Sciatic nerve (tissue), 2 donors: ENCODE data around the gene ALK. TPM values are rescaled to one million over a fixed set of nuclear protein-coding genes. Genes with fewer than 3 reads are reported as not detected.

Experiments used
- ATAC-seq: fragments of 200-7000 bp; cut with Tn5 transposase; one replicate; pipeline ENCODE4 v1.9.1; 2020; ENCODE audit warnings: mild to moderate bottlenecking, moderate library complexity
- DNase-seq: peaks from one replicate; pipeline ENCODE4 v3.0.0-alpha.2; 2020; ENCODE audit warnings: low spot score
- intact Hi-C: fragments of 100-400 bp; cut with DNase I; formaldehyde crosslinking; loops from one replicate; pipeline ENCODE4 v1.14.2; 2022
- total RNA-seq: library from RNA; stranded (reverse); fragmentation: NEBNext Ultra II Directional; extraction: Animal tissue kit (Norgen Biotek cat#: 25700); gene quantifications from one replicate; pipeline ENCODE4 v1.2.1, GENCODE V29; 2021
- donor health status: DM: no; HTN: no; CAD: no.
- donor health status: DM: no; HTN: no; CAD: no.

The ALK gene
- total RNA-seq, 1 donor from 2014 or later: 0.18 TPM

DNA sequence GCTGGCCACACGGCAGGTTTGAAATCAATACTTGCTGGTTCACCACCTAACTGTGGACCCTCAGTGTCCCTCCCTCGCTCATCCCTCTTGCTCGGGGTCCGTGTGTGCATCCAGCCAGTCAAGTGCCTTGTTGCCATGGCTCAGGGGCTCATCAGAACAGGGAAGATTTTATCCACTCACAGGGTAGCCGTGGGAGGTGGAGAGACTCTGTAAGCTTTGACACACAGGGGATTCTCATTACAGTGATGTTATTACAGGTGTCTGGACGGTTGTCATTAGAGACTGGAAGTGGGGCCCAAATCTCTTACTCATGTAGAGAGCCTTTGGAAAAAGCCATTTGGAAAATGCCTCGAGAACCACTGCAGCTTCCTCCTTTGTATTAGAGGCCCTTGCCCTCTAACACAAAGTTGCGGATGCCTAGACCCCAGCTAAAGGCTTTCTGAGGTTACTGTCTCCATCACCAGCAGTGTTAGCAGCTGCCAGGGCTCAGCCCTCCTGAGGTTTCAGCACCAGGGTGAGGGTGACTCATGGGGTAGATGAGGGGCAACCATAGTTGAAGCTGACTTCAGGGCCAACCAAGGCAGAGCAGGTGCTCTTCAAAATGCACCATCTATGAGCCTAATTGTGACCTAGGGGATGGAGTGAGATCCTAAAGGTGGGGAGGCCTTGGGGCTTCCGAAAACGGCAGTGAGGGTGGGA, 610.6 kb downstream of the ALK start:
- DNase-seq (no peak), ATAC-seq (peak; percentile 76)
- intact Hi-C loops: no loop called here

DNA sequence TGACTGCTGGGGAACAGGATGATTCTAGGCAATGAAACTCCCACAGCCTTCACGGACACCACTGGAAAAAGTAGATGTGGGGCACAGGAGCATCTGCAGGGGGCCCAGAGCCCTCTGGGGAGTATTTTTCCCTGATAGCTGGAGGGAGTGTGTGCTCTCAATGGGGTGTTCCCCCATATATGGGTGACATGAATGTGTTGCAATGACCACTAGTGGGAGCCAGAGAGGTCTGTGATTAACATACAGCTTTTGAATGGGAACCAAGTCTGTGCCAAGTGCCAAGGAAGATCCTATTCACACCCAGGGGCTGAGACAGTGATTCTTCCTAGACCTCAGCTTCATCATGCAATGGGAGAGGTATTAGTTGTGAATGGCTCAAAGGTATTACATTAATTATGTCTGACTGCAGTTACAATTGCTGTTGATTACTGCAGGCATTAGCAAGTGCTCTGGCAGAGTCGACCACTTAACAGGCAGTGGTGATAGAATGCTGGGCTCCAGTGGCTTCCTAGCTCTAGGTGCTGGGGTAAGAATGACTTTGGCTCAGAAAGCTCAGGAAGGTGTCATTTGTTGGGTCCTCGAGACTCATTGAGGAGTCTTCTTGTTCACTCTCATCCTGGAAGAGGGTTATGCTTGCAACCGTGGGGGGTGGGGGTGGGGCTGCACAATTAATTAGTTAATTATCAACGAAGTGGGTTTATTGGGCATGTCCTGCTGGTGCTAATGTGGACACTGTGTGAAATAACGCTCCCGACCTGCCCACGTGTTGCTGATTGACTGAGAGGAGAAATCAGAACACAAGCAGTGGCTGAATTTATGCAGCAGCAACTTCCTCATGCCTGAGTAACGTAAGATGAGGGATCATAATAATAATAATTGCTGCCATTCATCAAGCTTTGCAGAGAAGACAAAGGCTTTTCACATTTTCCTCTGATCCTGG, 612.0 kb downstream of the ALK start:
- peak; percentile 53 for ATAC-seq
- intact Hi-C loops: no loop called here
- no peak for DNase-seq

DNA sequence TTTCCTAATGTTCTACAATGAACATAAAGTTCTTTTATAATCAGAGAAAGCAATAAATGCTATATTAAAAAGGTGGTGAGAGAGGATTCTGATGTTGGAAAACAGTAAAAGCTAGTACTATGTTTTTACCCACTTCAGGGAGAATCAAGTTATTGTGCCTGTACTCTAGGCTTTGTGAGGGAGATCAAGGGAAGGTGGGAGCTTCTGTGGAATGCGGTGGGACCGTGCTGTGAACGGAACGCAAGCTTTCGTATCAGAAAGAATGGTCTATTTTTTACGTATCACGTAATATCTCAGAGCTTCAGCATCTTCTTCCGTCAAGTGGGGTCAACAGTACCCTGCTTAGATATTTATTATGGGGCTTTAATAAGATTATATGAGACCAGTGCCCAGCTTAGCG, 613.0 kb downstream of the ALK start:
- ATAC-seq (no peak), DNase-seq (no peak)
- intact Hi-C loops: no loop called here

DNA sequence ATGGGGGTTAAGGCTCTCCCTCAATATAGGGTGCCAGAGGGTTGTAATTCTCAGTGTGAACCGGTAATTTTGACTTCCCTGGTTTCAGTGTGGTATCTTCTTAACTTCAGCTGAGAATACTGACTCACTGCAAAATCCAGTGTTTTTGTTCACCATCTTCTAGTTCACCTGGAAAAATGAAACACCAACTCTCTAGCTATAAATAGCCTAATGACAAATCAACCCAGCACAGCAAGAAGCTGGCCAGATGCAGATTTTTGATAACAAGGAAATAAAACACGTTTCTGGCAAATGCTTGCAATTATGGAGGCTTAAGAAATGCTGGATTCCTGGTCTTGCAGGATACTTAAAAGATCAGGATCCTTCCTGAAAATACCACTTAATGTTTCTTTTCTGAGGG, 613.9 kb downstream of the ALK start:
- intact Hi-C loops: no loop called here
- no peak for DNase-seq
- no peak for ATAC-seq

DNA sequence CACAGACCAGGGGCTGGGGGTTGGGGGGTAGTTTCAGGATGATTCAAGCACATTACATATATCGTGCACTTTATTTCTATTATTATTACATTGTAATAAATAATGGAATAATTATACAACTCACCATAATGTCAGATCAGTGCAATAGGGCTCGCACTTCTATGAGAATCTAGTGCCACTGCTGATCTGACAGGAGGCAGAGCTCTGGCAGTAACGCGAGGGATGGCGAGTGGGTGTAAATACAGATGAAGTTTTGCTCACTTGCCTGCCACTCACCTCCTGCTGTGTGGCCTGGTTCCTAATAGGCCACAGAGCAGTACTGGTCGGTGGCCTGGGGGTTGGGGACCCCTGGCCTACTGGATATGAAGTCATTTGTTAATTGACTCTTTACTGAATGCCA, 615.6 kb downstream of the ALK start:
- no peak for DNase-seq
- ATAC-seq: no peak
- intact Hi-C loops: no loop called here

DNA sequence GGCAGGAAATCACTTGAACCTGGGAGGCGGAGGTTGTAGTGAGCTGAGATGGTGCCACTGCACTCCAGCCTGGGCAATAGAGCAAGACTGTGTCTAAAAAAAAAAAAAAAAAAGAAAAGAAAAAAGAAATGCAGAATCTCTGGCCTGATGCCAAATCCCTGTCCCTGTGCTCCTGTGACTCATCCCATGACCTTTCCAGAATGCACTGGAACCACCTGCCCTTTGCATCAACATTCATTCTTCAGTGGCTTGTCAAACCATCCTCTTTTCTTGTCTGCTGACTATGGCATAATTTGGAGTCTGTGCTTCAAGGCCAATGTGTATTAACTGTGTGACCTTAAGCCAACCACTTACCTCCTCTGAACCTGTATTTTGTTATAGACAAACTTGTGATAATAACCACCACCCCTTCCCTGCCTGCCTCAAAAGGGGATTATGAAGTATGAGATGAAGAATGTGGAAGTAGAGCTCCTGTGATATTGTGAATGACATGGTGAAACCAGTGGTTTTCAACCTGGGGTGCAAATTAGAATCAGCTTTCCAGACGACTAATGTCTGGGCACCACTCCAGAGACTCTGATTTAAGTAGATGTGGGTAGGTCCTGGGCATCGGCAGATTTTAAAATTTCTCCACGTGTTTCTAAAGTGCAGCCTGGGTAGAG, 616.9 kb downstream of the ALK start:
- DNase-seq: no peak
- intact Hi-C loops: no loop called here
- ATAC-seq: no peak

DNA sequence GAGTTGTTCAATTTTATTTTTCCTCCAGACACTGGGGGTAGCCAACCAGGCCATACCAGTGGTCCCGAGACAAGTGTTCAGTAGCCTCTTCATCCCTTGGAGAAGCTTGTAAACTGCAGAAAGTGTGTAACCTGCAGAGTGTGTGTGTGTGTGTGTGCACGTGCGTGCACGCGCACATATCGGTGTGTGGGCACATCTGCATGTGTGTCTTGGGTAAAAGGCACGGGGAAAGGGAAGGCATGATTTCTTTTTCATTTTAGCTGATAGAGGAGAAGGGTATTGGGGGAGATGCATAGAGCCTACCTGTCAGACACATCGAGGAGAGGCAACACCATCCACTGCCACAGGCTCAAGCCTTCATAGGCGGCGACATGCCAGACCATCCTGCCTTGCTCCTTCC, 624.8 kb downstream of the ALK start:
- DNase-seq (no peak), ATAC-seq (no peak)
- intact Hi-C loops: no loop called here

DNA sequence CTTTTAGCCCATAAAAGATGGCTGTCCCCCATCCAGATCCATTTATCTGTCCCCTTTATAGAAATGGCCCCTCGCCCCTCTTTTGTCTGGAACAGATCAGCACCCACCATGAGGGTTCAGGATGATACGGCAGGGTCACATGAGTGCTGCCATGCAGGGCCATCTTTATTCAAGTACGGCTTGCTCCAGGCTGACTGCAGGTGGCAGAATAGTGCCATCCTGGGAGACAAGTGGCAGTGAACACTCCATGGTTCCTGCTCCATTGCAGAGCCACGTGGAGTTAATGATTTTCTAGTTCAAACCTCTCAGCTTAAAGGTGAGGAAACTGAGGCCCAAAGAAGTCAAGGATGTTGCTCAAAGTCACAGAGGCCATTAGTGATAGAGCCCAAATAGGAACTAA, 625.5 kb downstream of the ALK start:
- intact Hi-C loops: no loop called here
- DNase-seq (peak; percentile 27), ATAC-seq (no peak)

DNA sequence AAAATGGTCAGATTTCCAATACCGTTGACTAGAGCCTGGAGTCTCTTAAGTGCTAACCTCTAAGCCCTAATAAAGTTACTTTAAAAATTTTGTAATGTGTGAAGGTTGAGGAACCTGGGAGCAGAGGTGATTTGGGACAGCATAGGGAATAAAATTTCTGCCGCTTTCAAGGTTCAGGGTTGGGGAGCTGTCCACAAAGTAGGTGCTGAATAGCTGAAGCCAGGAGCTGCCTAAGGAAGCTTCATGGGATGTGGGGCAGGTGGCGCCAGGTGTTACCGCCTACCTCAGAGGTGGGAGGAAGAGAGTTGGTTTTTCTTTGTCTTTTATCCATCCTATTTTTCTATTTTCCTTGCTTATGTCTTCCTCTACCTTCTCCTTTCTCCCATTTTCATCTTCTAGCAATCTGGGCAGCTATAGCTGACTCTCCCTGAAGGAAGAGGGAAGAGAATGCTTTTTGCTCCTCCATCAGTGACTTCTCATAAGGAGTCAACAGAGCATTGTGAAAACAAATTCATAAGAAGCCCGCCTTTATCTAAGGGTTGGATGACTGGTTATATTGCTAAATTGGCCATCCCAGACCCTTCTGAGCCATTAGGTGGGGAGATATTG, 627.5 kb downstream of the ALK start:
- peak; percentile 58 for DNase-seq
- intact Hi-C loops: no loop called here
- no peak for ATAC-seq

DNA sequence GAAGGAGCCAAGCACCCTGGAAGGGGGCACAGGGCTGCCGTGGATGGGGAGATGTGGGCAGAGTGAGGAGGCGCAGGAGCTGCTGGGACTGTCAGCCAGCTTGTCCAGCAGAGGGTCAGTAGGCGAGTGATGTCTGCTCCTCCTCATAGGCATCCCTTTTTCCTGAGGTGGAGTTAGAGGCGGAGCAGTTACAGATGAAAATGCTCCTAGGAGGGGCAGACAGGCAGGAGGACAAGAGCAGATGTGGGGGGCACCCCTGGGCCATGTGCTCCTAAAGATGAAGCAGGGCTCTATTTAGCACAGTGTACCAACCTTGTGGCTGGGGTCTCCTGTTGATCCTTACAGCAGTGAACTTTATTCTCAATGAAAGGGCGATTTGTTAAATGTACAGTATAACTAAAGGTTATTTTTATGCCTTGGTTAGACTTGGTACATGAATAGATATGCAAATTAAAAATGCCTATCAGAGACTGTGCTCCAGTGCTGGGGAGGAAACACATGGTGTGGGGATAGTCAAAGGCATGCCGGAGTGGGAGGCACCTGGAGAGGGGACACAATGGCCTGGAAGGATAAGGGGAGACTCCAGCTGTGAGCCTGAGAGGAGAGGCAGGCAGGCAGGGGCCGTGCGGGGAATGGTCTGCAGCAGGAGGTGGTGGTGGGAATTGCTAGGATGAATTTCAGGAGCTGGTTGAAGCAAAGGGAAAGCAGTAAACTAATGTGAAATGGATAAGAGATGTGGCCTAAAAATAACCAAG, 630.9 kb downstream of the ALK start:
- intact Hi-C loops: no loop called here
- ATAC-seq: no peak
- no peak for DNase-seq

DNA sequence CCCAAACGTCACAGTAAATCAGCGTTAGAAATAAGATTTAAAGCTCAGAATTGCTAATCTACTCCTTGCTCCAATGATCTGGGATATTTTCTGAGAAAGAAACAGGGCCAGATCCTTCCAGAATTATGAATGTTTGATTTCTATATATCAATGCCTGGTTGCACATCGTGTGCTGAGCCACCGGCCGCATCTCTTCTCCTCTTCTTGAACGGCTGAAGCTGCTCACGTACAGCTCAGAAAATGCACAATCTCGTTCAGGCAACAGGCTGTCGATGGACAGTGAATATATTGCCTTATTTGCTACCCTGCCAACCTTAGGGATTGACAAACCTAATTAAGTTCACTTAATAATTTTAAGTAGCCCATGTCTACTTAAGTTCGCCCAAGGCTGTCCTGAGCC, 636.7 kb downstream of the ALK start:
- ATAC-seq (no peak), DNase-seq (no peak)
- intact Hi-C loops: no loop called here

DNA sequence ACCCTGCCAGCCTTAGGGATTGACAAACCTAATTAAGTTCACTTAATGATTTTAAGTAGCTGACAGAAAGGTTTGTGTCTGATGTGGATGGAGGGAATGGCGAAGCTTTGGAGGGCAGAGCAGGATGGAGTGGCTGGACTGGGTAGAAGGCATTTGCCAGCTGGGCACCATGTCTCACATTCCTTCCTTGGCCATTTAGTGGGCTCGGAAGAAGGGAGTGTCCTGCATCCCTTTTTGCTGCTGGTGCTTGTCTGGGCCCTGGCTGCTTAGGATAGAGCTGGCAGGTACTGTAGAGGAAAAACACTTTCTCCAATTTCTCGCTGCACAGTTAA, 639.5 kb downstream of the ALK start:
- DNase-seq (no peak), ATAC-seq (no peak)

DNA sequence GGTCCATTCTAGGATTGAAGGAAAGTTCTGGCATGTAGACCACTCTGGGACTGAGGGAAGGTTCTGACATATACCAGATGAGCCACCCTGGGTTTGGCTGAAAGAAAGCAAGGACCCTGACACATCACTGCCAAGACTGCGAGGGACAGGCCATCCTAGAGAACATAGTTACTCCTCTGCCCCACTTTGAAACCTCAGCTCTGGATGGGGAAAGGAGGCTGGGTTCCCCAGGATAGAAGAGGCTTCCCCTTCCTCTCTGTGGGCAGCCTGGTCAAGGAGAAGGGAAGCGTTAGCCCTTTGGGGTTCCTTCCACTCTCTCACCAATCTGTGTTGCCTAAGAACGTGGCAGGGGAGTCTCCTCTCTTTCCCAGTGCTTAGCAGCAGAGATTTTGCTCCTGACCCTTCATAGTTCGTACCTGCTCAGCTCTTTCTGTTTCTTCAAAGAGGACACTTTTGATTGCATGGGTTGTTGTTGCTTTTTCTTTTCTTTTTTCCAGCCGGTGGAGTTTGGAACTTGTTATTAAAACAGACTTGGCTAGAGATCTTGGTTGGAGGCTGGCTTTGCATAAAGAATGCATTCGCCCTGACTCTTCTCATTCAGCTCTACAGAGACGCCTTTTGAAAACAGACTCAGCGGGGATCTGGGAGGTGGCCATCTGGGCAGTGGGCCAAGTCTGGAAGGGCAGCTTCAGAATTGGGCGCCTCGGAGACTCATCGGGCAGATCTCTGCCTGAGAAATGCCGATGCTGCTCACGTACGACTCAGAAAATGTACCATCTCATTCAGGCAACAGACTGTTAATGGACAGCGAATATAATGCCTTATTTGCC, 640.1 kb downstream of the ALK start:
- intact Hi-C loops: no loop called here
- DNase-seq (peak; percentile 75), ATAC-seq (no peak)

More for the DNA sequence above, 639.5 kb downstream of the ALK start:
- intact Hi-C loops: no loop called here

DNA sequence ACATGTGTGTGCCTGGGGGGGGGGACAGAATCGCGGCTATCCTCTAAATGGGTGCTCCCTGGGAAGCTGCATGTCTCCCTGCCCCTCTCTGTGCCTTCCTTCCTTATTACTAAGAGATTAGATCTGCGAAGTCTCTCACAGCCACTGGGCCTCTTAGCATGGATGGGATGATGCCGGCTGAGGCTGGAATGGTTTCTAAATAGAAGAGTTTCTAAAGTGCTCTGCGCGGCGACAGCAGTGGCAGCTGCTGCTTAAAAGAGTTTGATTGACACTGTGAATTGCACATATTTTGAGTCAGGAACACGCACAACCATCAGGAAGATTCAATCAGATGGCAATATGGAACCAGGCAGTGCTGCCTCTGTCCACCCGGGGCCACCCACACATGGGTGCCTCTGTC, 642.4 kb downstream of the ALK start:
- ATAC-seq (no peak), DNase-seq (no peak)
- intact Hi-C loops: no loop called here

DNA sequence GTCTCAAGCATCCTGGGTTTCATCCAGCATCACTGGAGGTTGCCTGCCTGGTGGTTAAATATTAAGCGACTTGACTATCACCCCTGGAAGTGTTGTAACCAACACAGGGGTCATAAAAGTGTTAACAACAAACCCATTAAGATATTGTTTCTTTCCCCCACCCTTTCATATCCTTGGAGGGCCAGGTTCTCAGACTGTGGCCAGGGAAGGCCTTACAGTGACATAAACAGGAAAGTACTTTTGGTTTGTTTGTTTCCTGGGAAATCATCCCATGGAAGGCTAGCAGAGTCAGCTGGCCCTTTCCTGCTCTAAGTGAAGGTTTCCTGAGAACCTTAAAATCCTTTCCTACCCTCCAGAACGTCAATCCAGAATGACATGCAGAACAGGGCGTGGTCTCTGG, 645.2 kb downstream of the ALK start:
- ATAC-seq (no peak), DNase-seq (peak; percentile 1)
- intact Hi-C loops: no loop called here

DNA sequence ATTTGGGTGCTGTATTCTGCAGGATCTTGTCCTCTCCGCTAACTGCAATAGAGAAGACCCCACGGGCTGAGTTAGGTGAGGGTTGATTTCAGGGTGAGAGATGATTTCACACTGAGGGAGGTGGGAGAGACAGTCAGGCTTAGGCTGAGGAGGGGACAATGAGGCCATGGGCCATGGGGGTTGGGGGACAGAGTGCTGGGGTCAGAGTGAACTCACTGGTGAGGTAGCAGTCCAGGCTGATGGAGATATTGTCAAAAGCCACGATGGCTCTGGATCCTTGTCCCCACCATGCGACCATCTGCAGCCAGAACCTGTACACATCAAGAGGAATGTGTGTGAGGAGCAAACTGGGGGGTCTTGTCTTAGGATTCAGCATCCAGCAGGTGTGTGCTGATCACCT, 646.2 kb downstream of the ALK start:
- intact Hi-C loops: no loop called here
- no peak for ATAC-seq
- peak; percentile 18 for DNase-seq

DNA sequence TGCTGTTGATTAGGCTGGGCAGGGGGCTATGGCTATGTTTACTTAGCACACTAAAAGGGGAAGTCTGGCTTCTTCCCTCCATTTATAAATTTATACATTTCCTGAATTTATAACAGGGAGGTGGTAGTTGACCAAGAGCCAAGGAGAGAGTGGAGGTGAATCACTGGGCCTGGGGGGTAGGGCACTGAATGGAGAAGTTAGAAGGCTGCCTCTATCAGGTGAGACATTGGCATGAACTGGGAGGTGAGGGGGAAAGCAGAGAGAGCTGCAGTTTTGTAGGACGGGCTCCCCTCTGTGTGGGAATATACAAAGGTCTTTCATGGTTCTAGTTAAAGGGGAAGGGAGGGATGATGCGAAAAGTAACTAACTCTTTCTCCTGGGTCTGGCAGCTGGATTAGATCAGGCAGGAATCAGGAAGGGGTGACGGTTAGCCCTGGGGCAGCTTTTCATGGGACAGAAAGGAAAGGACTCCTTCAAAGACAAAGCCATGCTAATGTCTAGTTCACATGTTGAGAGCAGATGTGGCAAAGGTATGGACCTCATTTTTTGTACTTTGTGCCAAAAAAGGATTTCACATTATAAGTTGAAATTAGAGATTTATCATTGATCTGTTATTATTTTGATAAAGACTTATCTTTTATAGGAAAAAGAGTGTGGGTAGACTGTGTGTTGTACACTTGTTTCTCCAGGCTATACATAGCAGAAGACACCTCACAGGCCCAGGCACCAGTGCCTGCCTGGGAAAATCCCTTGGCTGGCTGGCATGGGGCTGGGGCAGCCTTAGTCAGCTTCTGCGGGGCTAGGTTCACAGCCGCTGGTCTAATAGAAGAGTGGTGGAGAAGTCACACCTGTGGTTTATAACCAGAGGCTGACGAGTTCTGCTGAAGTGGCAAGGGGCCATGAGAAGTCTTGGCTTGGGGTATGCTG, 647.4 kb downstream of the ALK start:
- peak; percentile 36 for DNase-seq
- intact Hi-C loops: no loop called here
- no peak for ATAC-seq
